ENCODE results near the gene PCDHGA6. TPM values are rescaled to one million over a fixed set of nuclear protein-coding genes. Genes with fewer than 3 reads are reported as not detected.
A peak's percentile ranks its signal among the peaks of the same experiment; 100 is the strongest.
"Not testable (repeated sequence)": the region's sequence is repeated elsewhere in the genome, so short reads cannot be mapped to it uniquely, and the experiment has no call there.

Gene PCDHGA6
- total RNA-seq = under 1 TPM; 0.28 to 0.33 TPM

DNA sequence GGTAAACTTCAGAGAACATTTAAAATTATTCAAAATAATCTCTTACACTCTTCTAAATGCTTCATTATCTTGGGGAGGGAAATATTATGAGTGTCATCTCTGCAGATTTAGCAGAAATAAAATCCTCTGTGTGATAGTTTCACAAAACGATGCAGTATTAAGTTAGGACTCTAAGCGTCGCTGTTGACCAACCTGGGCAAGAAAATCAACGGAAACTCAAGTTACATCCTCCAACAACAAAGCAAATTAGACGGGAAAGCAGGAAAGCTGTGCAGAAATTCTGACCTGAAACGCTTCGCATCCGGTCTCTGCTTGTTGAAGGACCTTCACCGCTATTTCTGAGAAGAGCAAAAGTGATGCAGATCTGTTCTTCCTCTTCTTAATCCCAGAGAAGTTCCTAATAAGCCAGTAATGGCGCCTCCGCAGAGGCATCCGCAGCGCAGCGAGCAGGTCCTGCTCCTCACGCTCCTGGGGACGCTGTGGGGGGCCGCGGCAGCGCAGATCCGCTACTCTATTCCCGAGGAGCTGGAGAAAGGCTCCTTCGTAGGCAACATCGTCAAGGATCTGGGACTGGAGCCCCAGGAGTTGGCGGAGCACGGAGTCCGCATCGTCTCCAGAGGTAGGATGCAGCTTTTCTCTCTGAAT lies at the start of gene PCDHGA6:
PCDHGA6 (plus strand) TSS at position 219 of the 645 bp plus-strand sequence; CDS start at position 412, 193 bp downstream.
- Mint-ChIP-seq H3K36me3 (no peaks in the 10 kb centered on the region), H3K9me3 (peaks cover 28% of the 10 kb centered on the region), H3K4me3 (peak within 1 kb of the TSS; percentile 39), H3K4me1 (peaks cover 4% of the 10 kb centered on the region), H3K27ac (no peak within 1 kb of the TSS), H3K27me3 (peaks cover 39% of the 10 kb centered on the region)
- no peak for DNase-seq
- ATAC-seq (ENCODE audit: low read depth) = no peak
- POLR2A ChIA-PET = interaction anchor here (0.9 kb wide), 1 partner anchor 53 kb away, joined by 3 read pairs; the partner anchor contains the start of gene TAF7

DNA sequence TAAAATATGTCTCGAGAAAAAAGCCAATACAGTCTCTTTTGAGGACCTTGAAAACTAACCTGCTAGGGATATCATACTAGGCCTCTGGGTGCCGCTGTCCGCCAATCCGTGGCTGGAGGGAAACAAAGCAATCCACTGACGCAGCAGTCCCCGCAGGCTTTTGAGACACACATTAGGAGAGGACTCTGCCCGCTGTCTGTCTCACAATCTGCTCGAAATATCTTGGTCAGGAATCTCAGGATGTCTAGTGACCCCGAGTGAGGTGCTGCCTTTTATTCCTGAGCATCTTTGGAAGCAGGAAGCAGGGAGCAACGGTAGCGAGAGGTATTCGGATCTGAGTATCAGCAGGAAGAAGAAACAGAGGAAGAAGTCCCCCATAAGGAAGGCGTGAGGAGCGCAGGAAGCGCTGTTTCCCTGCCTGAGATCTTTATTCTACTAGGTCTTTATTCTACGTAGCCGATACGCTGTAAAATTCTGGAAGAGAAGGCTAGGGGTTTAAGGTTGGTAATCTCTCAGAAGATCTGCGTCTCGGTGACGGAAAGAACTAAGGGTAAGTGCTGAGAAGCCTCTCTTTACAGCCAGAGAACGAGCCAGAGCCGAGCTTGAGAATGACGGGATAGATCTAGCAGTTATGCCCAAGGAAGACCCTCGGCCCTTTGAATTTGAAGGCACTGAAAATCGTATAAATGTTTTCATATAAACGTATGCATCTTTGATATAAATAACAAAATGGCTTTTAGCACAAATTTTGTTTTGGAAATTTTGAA lies 47.4 kb upstream of the PCDHGA6 start:
- peaks cover 6% of the 10 kb centered on the region for H3K4me1 Mint-ChIP-seq
- H3K4me3 Mint-ChIP-seq = peak overlapping the region; percentile 88
- H3K27ac Mint-ChIP-seq = peak overlapping the region; percentile 66
- POLR2A ChIA-PET = interaction anchor here (0.7 kb wide), 1 partner anchor 1212 kb away, joined by 3 read pairs; no protein-coding TSS in a partner anchor
- no peaks in the 10 kb centered on the region for H3K36me3 Mint-ChIP-seq
- ATAC-seq (ENCODE audit: low read depth) (peak; percentile 93), DNase-seq (peak; percentile 67)
- H3K9me3 Mint-ChIP-seq = peaks cover 17% of the 10 kb centered on the region
- peaks cover 31% of the 10 kb centered on the region for H3K27me3 Mint-ChIP-seq

DNA sequence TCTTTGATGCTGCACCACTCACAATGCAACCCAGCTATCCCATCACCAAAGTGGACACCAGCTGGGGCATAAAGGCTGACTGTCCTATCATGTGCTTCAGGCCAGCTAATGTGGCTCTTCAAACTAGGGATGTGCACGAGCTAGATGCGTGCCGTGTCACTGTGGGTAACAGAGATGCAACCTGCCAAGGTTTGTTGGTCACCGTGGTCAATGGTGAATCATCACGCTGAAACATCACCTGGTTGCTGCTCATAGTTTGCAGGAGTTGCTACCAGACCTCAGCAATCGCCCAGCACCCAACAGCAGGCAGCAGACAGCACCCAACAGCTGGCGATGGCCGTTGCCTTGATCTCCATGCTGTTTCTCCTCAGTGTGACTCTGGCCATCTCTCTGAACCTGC lies 45.5 kb upstream of the PCDHGA6 start:
- Mint-ChIP-seq H3K27me3 (peaks cover 41% of the 10 kb centered on the region), H3K4me1 (peaks cover 5% of the 10 kb centered on the region), H3K4me3 (no peak overlapping the region), H3K36me3 (no peaks in the 10 kb centered on the region), H3K27ac (no peak overlapping the region), H3K9me3 (peaks cover 17% of the 10 kb centered on the region)
- no peak for DNase-seq
- no peak for ATAC-seq (ENCODE audit: low read depth)
- POLR2A ChIA-PET = interaction anchor here (1.8 kb wide), 1 partner anchor 8 kb away, joined by 6 read pairs; the partner anchor contains the start of gene TAF7

DNA sequence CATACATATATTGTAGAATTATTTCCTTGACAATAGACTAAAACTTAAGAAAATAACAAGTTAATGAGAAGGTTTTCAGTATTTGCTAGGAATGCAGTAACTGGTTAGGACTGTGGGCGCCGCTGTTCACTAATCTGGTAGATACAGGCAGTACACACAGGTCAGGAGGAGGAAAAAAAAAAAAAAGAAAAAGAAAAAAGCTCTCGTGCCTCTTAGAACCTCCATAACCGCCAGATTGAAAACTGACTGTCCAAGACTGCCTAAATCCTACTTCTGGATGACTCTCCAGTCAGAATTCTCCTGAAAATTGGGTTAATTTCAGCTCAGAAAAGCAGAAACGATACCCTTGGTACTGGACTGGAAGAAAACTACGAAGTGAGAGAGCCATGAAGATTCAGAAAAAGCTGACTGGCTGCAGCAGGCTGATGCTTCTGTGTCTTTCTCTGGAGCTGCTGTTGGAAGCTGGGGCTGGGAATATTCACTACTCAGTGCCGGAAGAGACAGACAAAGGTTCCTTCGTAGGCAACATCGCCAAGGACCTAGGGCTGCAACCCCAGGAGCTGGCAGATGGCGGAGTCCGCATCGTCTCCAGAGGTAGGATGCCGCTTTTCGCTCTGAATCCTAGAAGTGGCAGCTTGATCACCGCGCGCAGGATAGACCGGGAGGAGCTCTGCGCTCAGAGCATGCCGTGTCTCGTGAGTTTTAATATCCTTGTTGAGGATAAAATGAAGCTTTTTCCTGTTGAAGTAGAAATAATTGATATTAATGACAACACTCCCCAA lies 43.2 kb upstream of the PCDHGA6 start, which contains the start of gene PCDHGA1:
PCDHGA1 (plus strand) TSS at position 216 of the 782 bp plus-strand sequence.
- Mint-ChIP-seq H3K27me3 (peaks cover 57% of the 10 kb centered on the region), H3K9me3 (peaks cover 19% of the 10 kb centered on the region), H3K27ac (no peak within 1 kb of the TSS), H3K36me3 (no peaks in the 10 kb centered on the region), H3K4me3 (no peak within 1 kb of the TSS), H3K4me1 (peaks cover 5% of the 10 kb centered on the region)
- no peak for ATAC-seq (ENCODE audit: low read depth)
- POLR2A ChIA-PET = interaction anchor here (1.8 kb wide), 1 partner anchor 10 kb away, joined by 8 read pairs; the partner anchor contains the start of gene TAF7
- DNase-seq = no peak

DNA sequence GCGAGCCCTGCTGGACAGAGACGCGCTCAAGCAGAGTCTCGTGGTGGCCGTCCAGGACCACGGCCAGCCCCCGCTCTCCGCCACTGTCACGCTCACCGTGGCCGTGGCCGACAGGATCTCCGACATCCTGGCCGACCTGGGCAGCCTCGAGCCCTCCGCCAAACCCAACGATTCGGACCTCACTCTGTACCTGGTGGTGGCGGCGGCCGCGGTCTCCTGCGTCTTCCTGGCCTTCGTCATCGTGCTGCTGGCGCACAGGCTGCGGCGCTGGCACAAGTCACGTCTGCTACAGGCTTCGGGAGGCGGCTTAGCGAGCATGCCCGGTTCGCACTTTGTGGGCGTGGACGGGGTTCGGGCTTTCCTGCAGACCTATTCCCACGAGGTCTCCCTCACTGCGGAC lies 41.1 kb upstream of the PCDHGA6 start:
- DNase-seq; H3K4me1 Mint-ChIP-seq; H3K27ac Mint-ChIP-seq; POLR2A ChIA-PET; H3K36me3 Mint-ChIP-seq; ATAC-seq (ENCODE audit: low read depth); H3K4me3 Mint-ChIP-seq: not testable (repeated sequence)
- peaks cover 62% of the 10 kb centered on the region for H3K27me3 Mint-ChIP-seq
- H3K9me3 Mint-ChIP-seq = peaks cover 16% of the 10 kb centered on the region

DNA sequence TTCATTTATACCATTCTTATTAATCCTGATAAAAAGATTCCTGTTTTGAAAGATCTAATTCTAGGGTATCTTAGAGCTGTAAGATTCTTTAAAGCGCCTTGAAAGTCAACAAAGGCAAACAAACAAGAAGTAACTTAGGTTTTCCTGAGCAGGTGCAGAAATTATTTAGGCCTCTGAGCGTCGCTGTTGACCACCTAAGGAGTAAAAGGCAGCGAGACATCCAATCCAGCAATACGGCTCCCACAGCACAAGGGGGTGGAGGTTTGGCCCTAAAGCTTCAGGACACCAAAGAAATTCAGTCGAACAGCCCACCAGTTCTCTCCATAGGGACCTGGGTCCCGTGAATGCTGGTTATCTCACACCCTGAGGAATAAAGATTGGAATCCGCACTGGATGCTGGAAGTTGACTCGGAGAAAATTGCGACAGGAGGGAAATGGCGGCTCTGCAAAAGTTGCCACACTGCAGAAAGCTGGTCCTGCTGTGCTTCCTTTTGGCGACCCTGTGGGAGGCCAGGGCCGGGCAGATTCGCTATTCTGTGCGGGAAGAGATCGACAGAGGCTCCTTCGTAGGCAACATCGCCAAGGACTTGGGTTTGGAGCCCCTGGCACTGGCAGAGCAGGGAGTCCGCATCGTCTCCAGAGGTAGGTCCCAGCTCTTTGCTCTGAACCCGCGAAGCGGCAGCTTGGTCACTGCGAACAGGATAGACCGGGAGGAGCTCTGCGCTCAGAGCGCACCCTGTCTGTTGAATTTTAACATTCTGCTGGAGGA lies 35.0 kb upstream of the PCDHGA6 start, which contains the start of gene PCDHGA2:
PCDHGA2 (plus strand) TSS at position 223 of the 769 bp plus-strand sequence.
- H3K27ac Mint-ChIP-seq = no peak within 1 kb of the TSS
- no peak for ATAC-seq (ENCODE audit: low read depth)
- H3K36me3 Mint-ChIP-seq = peaks cover 4% of the 10 kb centered on the region
- no peak for DNase-seq
- peaks cover 3% of the 10 kb centered on the region for H3K4me1 Mint-ChIP-seq
- H3K4me3 Mint-ChIP-seq = peak within 1 kb of the TSS; percentile 28
- H3K9me3 Mint-ChIP-seq = peaks cover 15% of the 10 kb centered on the region
- peaks cover 60% of the 10 kb centered on the region for H3K27me3 Mint-ChIP-seq
- POLR2A ChIA-PET = interaction anchor here (0.6 to 1.3 kb wide), 3 partner anchors 9 to 115 kb away, joined by 3 to 4 read pairs (median 3); partner anchors contain the start of gene PCDHB14

DNA sequence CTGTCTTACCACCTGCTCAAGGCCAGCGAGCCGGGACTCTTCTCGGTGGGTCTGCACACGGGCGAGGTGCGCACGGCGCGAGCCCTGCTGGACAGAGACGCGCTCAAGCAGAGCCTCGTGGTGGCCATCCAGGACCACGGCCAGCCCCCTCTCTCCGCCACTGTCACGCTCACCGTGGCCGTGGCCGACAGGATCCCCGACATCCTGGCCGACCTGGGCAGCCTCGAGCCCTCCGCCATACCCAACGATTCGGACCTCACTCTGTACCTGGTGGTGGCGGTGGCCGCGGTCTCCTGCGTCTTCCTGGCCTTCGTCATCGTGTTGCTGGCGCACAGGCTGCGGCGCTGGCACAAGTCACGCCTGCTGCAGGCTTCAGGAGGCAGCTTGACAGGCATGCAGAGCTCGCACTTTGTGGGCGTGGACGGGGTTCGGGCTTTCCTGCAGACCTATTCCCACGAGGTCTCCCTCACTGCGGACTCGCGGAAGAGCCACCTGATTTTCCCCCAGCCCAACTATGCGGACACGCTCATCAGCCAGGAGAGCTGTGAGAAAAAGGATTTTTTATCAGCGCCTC lies 32.8 kb upstream of the PCDHGA6 start:
- H3K36me3 Mint-ChIP-seq; ATAC-seq (ENCODE audit: low read depth); H3K27ac Mint-ChIP-seq; DNase-seq; POLR2A ChIA-PET; H3K4me3 Mint-ChIP-seq; H3K4me1 Mint-ChIP-seq: not testable (repeated sequence)
- peaks cover 46% of the 10 kb centered on the region for H3K27me3 Mint-ChIP-seq
- peaks cover 20% of the 10 kb centered on the region for H3K9me3 Mint-ChIP-seq

DNA sequence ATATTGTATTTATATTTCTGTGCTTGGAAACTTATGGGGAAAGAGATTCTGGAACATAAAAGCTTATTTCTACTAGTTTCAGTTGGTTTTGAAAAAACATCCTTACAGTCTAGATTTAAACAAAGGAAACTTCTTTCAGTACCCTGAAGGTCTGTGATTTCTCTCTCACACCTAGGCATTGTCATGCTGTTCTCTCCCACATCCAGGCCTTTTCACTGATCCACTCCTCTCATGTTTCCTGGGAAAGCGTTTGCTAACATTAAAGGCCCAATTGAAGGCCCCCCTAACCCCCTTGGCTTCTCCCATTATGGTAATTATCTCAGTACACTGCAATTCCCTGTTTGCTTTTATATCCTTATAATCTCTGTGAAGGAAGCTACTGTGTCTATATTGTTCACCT lies 30.9 kb upstream of the PCDHGA6 start:
- H3K27ac Mint-ChIP-seq = no peak overlapping the region
- POLR2A ChIA-PET = no interaction called here
- H3K36me3 Mint-ChIP-seq = peaks cover 4% of the 10 kb centered on the region
- peaks cover 25% of the 10 kb centered on the region for H3K9me3 Mint-ChIP-seq
- peaks cover 3% of the 10 kb centered on the region for H3K4me1 Mint-ChIP-seq
- ATAC-seq (ENCODE audit: low read depth) = no peak
- DNase-seq = no peak
- no peak overlapping the region for H3K4me3 Mint-ChIP-seq
- H3K27me3 Mint-ChIP-seq = peaks cover 48% of the 10 kb centered on the region

DNA sequence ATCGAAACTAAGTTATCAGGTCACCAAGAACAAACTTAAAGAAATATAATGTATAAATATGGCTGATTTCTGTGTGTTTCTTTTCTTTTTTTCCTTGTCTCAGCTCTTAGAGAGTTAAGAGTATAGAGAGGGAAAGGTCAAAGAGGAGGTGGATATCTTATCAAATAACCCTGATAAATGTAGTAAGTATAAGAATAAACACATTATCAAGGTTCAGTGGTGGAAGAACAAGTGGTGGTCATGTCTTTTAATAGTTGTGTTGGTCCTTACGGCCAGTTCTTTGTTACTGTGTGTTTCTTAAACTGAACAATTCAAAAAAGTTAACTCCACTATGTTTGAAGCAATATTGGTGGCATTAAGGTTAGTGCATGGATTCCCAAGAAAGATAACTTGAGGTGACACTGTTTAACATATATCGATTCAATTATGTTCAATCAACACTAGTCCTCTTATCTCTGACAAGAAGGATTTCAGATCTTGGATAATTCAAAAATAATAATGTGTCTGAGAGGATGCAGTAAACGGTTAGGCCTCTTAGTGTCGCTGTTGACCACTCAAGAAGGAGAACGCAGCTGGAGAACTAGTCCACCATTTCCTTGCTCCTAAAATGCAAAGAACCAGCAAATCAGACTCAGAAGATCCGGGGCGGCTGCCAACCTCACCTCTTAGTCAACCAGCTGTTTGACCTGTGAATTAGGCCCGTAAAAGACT lies 30.3 kb upstream of the PCDHGA6 start, which contains the start of gene PCDHGA3:
PCDHGA3 (plus strand) TSS at position 588 of the 711 bp plus-strand sequence. CDS start 205 bp downstream, outside the sequence.
- Mint-ChIP-seq H3K9me3 (peaks cover 20% of the 10 kb centered on the region), H3K4me1 (peaks cover 3% of the 10 kb centered on the region), H3K4me3 (peak within 1 kb of the TSS; percentile 62), H3K36me3 (peaks cover 4% of the 10 kb centered on the region), H3K27ac (no peak within 1 kb of the TSS), H3K27me3 (peaks cover 42% of the 10 kb centered on the region)
- POLR2A ChIA-PET = no interaction called here
- no peak for DNase-seq
- ATAC-seq (ENCODE audit: low read depth) = no peak

DNA sequence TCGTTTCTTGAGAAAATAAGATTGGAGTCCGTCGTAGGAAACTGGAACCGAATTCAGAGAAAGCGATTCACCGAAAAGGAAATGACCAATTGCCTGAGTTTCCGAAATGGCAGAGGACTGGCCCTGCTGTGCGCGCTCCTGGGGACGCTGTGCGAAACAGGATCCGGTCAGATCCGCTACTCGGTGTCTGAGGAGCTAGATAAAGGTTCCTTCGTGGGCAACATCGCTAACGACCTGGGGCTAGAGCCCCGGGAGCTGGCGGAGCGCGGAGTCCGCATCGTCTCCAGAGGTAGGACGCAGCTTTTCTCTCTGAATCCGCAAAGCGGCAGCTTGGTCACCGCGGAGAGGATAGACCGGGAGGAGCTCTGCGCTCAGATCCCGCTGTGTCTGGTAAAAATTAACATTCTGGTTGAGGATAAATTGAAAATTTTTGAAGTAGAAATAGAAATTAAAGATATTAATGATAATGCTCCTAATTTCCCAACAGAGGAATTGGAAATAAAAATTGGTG lies 29.7 kb upstream of the PCDHGA6 start:
- Mint-ChIP-seq H3K36me3 (peaks cover 4% of the 10 kb centered on the region), H3K4me1 (peaks cover 1% of the 10 kb centered on the region), H3K9me3 (peaks cover 19% of the 10 kb centered on the region), H3K27ac (no peak overlapping the region), H3K27me3 (peaks cover 37% of the 10 kb centered on the region), H3K4me3 (peak overlapping the region; percentile 62)
- POLR2A ChIA-PET = no interaction called here
- no peak for DNase-seq
- no peak for ATAC-seq (ENCODE audit: low read depth)

DNA sequence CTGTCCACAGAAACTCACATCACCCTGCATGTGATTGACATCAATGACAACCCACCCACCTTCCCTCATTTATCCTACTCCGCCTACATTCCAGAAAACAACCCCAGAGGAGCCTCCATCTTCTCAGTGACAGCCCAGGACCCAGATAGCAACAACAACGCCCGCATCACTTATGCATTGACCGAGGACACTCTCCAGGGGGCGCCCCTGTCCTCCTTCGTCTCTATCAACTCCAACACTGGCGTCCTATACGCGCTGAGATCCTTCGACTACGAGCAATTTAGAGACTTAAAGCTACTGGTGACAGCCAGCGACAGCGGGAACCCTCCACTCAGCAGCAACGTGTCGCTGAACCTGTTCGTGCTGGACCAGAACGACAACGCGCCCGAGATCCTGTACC lies 28.4 kb upstream of the PCDHGA6 start:
- Mint-ChIP-seq H3K36me3 (peaks cover 2% of the 10 kb centered on the region), H3K4me1 (peaks cover 1% of the 10 kb centered on the region), H3K27ac (peak overlapping the region; percentile 6), H3K4me3 (no peak overlapping the region), H3K9me3 (peaks cover 16% of the 10 kb centered on the region), H3K27me3 (peaks cover 39% of the 10 kb centered on the region)
- no peak for DNase-seq
- POLR2A ChIA-PET = no interaction called here
- no peak for ATAC-seq (ENCODE audit: low read depth)
